ENCODE measurements around the gene DDAH2. TPM values are rescaled to one million over a fixed set of nuclear protein-coding genes. Genes with fewer than 3 reads are reported as not detected.
A peak's percentile ranks its signal among the peaks of the same experiment; 100 is the strongest.
"Not testable (repeated sequence)": the region's sequence is repeated elsewhere in the genome, so short reads cannot be mapped to it uniquely, and the experiment has no call there.

DDAH2 gene
- total RNA-seq, 1 donor from 2014 or later, result 266 TPM

GRCh38 chr6:31713991-31714684 lies 15.0 kb downstream of the DDAH2 start:
- no peak for TF ChIP-seq CTCF (IDR thresholded peaks at IDR 0.05; ENCODE audit: partially characterized antibody, unreplicated experiment)
- peaks cover 17% of the 10 kb centered on the region for H3K4me1 Mint-ChIP-seq (ENCODE audit: low read depth, unreplicated experiment)
- DNase-seq, result no peak
- H3K36me3 Mint-ChIP-seq (ENCODE audit: unreplicated experiment), result no peaks in the 10 kb centered on the region
- peak overlapping the region; percentile 75 for H3K4me3 Mint-ChIP-seq (ENCODE audit: unreplicated experiment)
- peak overlapping the region; percentile 62 for H3K27ac Mint-ChIP-seq (ENCODE audit: unreplicated experiment)
- peaks cover 9% of the 10 kb centered on the region for H3K9me3 Mint-ChIP-seq (ENCODE audit: unreplicated experiment)
- peaks cover 10% of the 10 kb centered on the region for H3K27me3 Mint-ChIP-seq (ENCODE audit: unreplicated experiment)

- H3K4me3 Mint-ChIP-seq (ENCODE audit: unreplicated experiment), result peak overlapping the region; percentile 60
- H3K9me3 Mint-ChIP-seq (ENCODE audit: unreplicated experiment), result peaks cover 9% of the 10 kb centered on the region
- peaks cover 17% of the 10 kb centered on the region for H3K4me1 Mint-ChIP-seq (ENCODE audit: low read depth, unreplicated experiment)
- H3K27me3 Mint-ChIP-seq (ENCODE audit: unreplicated experiment), result peaks cover 10% of the 10 kb centered on the region
- H3K36me3 Mint-ChIP-seq (ENCODE audit: unreplicated experiment), result no peaks in the 10 kb centered on the region
- H3K27ac Mint-ChIP-seq (ENCODE audit: unreplicated experiment), result peak overlapping the region; percentile 65
- TF ChIP-seq CTCF (IDR thresholded peaks at IDR 0.05; ENCODE audit: partially characterized antibody, unreplicated experiment), result no peak
- DNase-seq, result no peak
These were observed 15.6 kb downstream of the DDAH2 start for GRCh38 chr6:31713465-31713864.

GRCh38 chr6:31712296-31712695 lies 16.8 kb downstream of the DDAH2 start:
- Mint-ChIP-seq H3K36me3 (ENCODE audit: unreplicated experiment) (no peaks in the 10 kb centered on the region), H3K9me3 (ENCODE audit: unreplicated experiment) (peaks cover 9% of the 10 kb centered on the region), H3K4me1 (ENCODE audit: low read depth, unreplicated experiment) (peaks cover 17% of the 10 kb centered on the region), H3K4me3 (ENCODE audit: unreplicated experiment) (no peak overlapping the region), H3K27ac (ENCODE audit: unreplicated experiment) (no peak overlapping the region), H3K27me3 (ENCODE audit: unreplicated experiment) (peaks cover 10% of the 10 kb centered on the region)
- no peak for TF ChIP-seq CTCF (IDR thresholded peaks at IDR 0.05; ENCODE audit: partially characterized antibody, unreplicated experiment)
- no peak for DNase-seq

GRCh38 chr6:31711233-31711632 lies 17.9 kb downstream of the DDAH2 start:
- no peak for TF ChIP-seq CTCF (IDR thresholded peaks at IDR 0.05; ENCODE audit: partially characterized antibody, unreplicated experiment)
- no peak for DNase-seq
- Mint-ChIP-seq H3K36me3 (ENCODE audit: unreplicated experiment) (no peaks in the 10 kb centered on the region), H3K9me3 (ENCODE audit: unreplicated experiment) (peaks cover 9% of the 10 kb centered on the region), H3K27me3 (ENCODE audit: unreplicated experiment) (peaks cover 10% of the 10 kb centered on the region), H3K4me3 (ENCODE audit: unreplicated experiment) (no peak overlapping the region), H3K4me1 (ENCODE audit: low read depth, unreplicated experiment) (peaks cover 17% of the 10 kb centered on the region), H3K27ac (ENCODE audit: unreplicated experiment) (no peak overlapping the region)

GRCh38 chr6:31710523-31711219 lies 18.4 kb downstream of the DDAH2 start:
- H3K4me3 Mint-ChIP-seq (ENCODE audit: unreplicated experiment), result peak overlapping the region; percentile 11
- no peak for DNase-seq

GRCh38 chr6:31709157-31709556 lies 19.9 kb downstream of the DDAH2 start:
- H3K4me3 Mint-ChIP-seq (ENCODE audit: unreplicated experiment); H3K36me3 Mint-ChIP-seq (ENCODE audit: unreplicated experiment); DNase-seq; H3K9me3 Mint-ChIP-seq (ENCODE audit: unreplicated experiment); H3K27ac Mint-ChIP-seq (ENCODE audit: unreplicated experiment); H3K27me3 Mint-ChIP-seq (ENCODE audit: unreplicated experiment): not testable (repeated sequence)
- H3K4me1 Mint-ChIP-seq (ENCODE audit: low read depth, unreplicated experiment), result peaks cover 12% of the 10 kb centered on the region

More at GRCh38 chr6:31710523-31711219, 18.4 kb downstream of the DDAH2 start:
- H3K9me3 Mint-ChIP-seq (ENCODE audit: unreplicated experiment), result peaks cover 9% of the 10 kb centered on the region
- H3K27me3 Mint-ChIP-seq (ENCODE audit: unreplicated experiment), result peaks cover 10% of the 10 kb centered on the region
- no peaks in the 10 kb centered on the region for H3K36me3 Mint-ChIP-seq (ENCODE audit: unreplicated experiment)
- peaks cover 17% of the 10 kb centered on the region for H3K4me1 Mint-ChIP-seq (ENCODE audit: low read depth, unreplicated experiment)
- peak overlapping the region; percentile 25 for H3K27ac Mint-ChIP-seq (ENCODE audit: unreplicated experiment)
- TF ChIP-seq CTCF (IDR thresholded peaks at IDR 0.05; ENCODE audit: partially characterized antibody, unreplicated experiment), result no peak
